ENCODE results near the gene CARS2. TPM values are rescaled to one million over a fixed set of nuclear protein-coding genes. Genes with fewer than 3 reads are reported as not detected.

The CARS2 gene
- total and polyA plus RNA-seq, 2 experiments from 2014 or later = 39.0 to 53.5 TPM

GRCh38 chr13:110637275-110637674 is 68.6 kb downstream of the CARS2 start:
- Histone ChIP-seq H3K36me3 (ENCODE audit: insufficient read depth) (peaks cover 17% of the 10 kb centered on the region; the same call in 1 of the 2 replicates), H4K20me1 (replicated peaks; ENCODE audit: insufficient read depth) (0 out of 2 replicates have a peak, but pooled peaks cover 6% of the 10 kb centered on the region), H3K9me2 (ENCODE audit: insufficient read depth) (no peaks in the 10 kb centered on the region), H3K4me1 (ENCODE audit: insufficient read depth) (no peaks in the 10 kb centered on the region), H3K4me2 (no peak overlapping the region), H3F3A (replicated peaks; ENCODE audit: low read depth) (no peaks in the 10 kb centered on the region; the same call in 1 of the 2 replicates), H2AFZ (no peak overlapping the region), H3K27ac (ENCODE audit: low read depth) (no peak overlapping the region), H3K27me3 (ENCODE audit: insufficient read depth) (no peaks in the 10 kb centered on the region), H3K79me2 (replicated peaks; ENCODE audit: insufficient read depth) (peaks cover 11% of the 10 kb centered on the region), H3K4me3 (no peak overlapping the region)
- Mint-ChIP-seq H3K27me3 (ENCODE audit: insufficient read depth, low read depth, poor library complexity) (peaks cover 2% of the 10 kb centered on the region), H3K36me3 (ENCODE audit: low read depth) (peaks cover 70% of the 10 kb centered on the region), H3K4me3 (no peak overlapping the region), H3K27ac (no peak overlapping the region), H3K9me3 (peaks cover under 1% of the 10 kb centered on the region; the same call in 2 of the 3 replicates), H3K4me1 (no peaks in the 10 kb centered on the region; the same call in 2 of the 3 replicates)
- DNase-seq (ENCODE audit: low spot score) (no peak), ATAC-seq (no peak)
- no peak for TF ChIP-seq POLR2AphosphoS5 (IDR thresholded peaks at IDR 0.05; ENCODE audit: low read depth)
- TF ChIP-seq STAT1 (IDR thresholded peaks at IDR 0.05; ENCODE audit: unreplicated experiment) = no peak
- TF ChIP-seq ZNF114 (CRISPR knock-in tag; IDR thresholded peaks at IDR 0.05) = no peak
- TF ChIP-seq, protein P1, sequence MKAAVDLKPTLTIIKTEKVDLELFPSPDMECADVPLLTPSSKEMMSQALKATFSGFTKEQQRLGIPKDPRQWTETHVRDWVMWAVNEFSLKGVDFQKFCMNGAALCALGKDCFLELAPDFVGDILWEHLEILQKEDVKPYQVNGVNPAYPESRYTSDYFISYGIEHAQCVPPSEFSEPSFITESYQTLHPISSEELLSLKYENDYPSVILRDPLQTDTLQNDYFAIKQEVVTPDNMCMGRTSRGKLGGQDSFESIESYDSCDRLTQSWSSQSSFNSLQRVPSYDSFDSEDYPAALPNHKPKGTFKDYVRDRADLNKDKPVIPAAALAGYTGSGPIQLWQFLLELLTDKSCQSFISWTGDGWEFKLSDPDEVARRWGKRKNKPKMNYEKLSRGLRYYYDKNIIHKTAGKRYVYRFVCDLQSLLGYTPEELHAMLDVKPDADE (IDR thresholded peaks at IDR 0.05) = no peak
- no peak for TF ChIP-seq CREB1 (CRISPR knock-in tag; IDR thresholded peaks at IDR 0.05; ENCODE audit: low read depth)

DNA sequence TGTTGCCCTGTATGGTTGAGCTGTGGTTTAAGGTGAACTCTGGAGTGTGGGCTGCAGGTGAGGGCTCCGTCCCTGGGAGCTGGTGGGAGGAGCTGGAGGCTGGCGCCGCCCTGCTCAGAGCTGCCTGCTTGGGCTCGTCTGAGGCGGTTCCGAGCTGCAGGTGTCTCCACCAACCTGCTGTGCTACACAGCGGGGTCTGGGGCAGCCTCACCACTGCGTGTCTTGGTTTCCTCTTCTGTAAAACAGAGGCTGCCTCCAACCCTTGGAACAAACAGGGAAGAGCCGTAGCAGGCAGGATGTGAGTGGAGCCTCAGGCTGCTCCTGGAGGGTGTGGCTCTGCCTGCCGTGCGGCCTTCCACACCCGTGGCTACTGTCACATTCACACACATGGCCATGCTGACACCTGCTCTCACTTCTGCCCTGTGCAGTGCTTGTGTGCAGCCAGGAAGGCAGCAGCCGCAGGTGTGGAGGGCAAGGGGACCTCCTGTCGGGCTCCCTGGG is 69.2 kb downstream of the CARS2 start:
- Mint-ChIP-seq H3K36me3 (ENCODE audit: low read depth) (peaks cover 75% of the 10 kb centered on the region), H3K4me1 (no peaks in the 10 kb centered on the region; the same call in 2 of the 3 replicates), H3K27me3 (ENCODE audit: insufficient read depth, low read depth, poor library complexity) (peaks cover under 1% of the 10 kb centered on the region), H3K9me3 (peaks cover 4% of the 10 kb centered on the region; the same call in 2 of the 3 replicates), H3K27ac (no peak overlapping the region), H3K4me3 (no peak overlapping the region)
- DNase-seq (ENCODE audit: low spot score) (no peak), ATAC-seq (peak; percentile 41; the same call in 2 of the 3 replicates)
- Histone ChIP-seq H2AFZ (no peak overlapping the region), H3K4me2 (no peak overlapping the region), H3K4me3 (no peak overlapping the region), H3K9me2 (ENCODE audit: insufficient read depth) (no peaks in the 10 kb centered on the region), H3K79me2 (replicated peaks; ENCODE audit: insufficient read depth) (peaks cover 15% of the 10 kb centered on the region), H3K36me3 (ENCODE audit: insufficient read depth) (peaks cover 17% of the 10 kb centered on the region; the same call in 1 of the 2 replicates), H3F3A (replicated peaks; ENCODE audit: low read depth) (no peaks in the 10 kb centered on the region; the same call in 1 of the 2 replicates), H3K27ac (ENCODE audit: low read depth) (no peak overlapping the region), H4K20me1 (replicated peaks; ENCODE audit: insufficient read depth) (0 out of 2 replicates have a peak, but pooled peaks cover 6% of the 10 kb centered on the region), H3K4me1 (ENCODE audit: insufficient read depth) (no peaks in the 10 kb centered on the region), H3K27me3 (ENCODE audit: insufficient read depth) (no peaks in the 10 kb centered on the region)
- no peak for TF ChIP-seq ZNF331 (CRISPR knock-in tag; IDR thresholded peaks at IDR 0.05; ENCODE audit: low read depth)
- TF ChIP-seq EZH2 (IDR thresholded peaks at IDR 0.05; ENCODE audit: low read depth, unreplicated experiment) = no peak
- no peak for TF ChIP-seq JUNB (IDR thresholded peaks at IDR 0.05; ENCODE audit: unreplicated experiment)
- TF ChIP-seq STAT1 (IDR thresholded peaks at IDR 0.05; ENCODE audit: unreplicated experiment) = no peak
- TF ChIP-seq, protein P2, sequence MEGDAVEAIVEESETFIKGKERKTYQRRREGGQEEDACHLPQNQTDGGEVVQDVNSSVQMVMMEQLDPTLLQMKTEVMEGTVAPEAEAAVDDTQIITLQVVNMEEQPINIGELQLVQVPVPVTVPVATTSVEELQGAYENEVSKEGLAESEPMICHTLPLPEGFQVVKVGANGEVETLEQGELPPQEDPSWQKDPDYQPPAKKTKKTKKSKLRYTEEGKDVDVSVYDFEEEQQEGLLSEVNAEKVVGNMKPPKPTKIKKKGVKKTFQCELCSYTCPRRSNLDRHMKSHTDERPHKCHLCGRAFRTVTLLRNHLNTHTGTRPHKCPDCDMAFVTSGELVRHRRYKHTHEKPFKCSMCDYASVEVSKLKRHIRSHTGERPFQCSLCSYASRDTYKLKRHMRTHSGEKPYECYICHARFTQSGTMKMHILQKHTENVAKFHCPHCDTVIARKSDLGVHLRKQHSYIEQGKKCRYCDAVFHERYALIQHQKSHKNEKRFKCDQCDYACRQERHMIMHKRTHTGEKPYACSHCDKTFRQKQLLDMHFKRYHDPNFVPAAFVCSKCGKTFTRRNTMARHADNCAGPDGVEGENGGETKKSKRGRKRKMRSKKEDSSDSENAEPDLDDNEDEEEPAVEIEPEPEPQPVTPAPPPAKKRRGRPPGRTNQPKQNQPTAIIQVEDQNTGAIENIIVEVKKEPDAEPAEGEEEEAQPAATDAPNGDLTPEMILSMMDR (conservative IDR thresholded peaks at IDR 0.05; ENCODE audit: low read depth in 2 of 2) = no peak
- TF ChIP-seq, protein P1 (IDR thresholded peaks at IDR 0.05) = no peak
- TF ChIP-seq, protein P3, sequence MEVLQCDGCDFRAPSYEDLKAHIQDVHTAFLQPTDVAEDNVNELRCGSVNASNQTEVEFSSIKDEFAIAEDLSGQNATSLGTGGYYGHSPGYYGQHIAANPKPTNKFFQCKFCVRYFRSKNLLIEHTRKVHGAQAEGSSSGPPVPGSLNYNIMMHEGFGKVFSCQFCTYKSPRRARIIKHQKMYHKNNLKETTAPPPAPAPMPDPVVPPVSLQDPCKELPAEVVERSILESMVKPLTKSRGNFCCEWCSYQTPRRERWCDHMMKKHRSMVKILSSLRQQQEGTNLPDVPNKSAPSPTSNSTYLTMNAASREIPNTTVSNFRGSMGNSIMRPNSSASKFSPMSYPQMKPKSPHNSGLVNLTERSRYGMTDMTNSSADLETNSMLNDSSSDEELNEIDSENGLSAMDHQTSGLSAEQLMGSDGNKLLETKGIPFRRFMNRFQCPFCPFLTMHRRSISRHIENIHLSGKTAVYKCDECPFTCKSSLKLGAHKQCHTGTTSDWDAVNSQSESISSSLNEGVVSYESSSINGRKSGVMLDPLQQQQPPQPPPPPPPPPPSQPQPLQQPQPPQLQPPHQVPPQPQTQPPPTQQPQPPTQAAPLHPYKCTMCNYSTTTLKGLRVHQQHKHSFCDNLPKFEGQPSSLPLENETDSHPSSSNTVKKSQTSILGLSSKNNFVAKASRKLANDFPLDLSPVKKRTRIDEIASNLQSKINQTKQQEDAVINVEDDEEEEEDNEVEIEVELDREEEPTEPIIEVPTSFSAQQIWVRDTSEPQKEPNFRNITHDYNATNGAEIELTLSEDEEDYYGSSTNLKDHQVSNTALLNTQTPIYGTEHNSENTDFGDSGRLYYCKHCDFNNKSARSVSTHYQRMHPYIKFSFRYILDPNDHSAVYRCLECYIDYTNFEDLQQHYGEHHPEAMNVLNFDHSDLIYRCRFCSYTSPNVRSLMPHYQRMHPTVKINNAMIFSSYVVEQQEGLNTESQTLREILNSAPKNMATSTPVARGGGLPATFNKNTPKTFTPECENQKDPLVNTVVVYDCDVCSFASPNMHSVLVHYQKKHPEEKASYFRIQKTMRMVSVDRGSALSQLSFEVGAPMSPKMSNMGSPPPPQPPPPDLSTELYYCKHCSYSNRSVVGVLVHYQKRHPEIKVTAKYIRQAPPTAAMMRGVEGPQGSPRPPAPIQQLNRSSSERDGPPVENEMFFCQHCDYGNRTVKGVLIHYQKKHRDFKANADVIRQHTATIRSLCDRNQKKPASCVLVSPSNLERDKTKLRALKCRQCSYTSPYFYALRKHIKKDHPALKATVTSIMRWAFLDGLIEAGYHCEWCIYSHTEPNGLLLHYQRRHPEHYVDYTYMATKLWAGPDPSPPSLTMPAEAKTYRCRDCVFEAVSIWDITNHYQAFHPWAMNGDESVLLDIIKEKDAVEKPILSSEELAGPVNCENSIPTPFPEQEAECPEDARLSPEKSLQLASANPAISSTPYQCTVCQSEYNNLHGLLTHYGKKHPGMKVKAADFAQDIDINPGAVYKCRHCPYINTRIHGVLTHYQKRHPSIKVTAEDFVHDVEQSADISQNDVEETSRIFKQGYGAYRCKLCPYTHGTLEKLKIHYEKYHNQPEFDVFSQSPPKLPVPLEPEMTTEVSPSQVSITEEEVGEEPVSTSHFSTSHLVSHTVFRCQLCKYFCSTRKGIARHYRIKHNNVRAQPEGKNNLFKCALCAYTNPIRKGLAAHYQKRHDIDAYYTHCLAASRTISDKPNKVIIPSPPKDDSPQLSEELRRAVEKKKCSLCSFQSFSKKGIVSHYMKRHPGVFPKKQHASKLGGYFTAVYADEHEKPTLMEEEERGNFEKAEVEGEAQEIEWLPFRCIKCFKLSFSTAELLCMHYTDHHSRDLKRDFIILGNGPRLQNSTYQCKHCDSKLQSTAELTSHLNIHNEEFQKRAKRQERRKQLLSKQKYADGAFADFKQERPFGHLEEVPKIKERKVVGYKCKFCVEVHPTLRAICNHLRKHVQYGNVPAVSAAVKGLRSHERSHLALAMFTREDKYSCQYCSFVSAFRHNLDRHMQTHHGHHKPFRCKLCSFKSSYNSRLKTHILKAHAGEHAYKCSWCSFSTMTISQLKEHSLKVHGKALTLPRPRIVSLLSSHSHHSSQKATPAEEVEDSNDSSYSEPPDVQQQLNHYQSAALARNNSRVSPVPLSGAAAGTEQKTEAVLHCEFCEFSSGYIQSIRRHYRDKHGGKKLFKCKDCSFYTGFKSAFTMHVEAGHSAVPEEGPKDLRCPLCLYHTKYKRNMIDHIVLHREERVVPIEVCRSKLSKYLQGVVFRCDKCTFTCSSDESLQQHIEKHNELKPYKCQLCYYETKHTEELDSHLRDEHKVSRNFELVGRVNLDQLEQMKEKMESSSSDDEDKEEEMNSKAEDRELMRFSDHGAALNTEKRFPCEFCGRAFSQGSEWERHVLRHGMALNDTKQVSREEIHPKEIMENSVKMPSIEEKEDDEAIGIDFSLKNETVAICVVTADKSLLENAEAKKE (CRISPR knock-in tag; IDR thresholded peaks at IDR 0.05) = no peak

Data from GM23338 (cell line).